Lung (tissue), 12 donors: ENCODE measurements around the gene HMGCL. TPM values are rescaled to one million over a fixed set of nuclear protein-coding genes. Genes with fewer than 3 reads are reported as not detected.

Experiments used
- ATAC-seq: fragments of 200-7000 bp; cut with Tn5 transposase; one replicate; pipeline ENCODE4 v1.9.1; 2020; ENCODE audit warnings: moderate number of reproducible peaks; ENCODE audit not compliant: insufficient read depth, low FRiP score
- DNase-seq, 3 donors: peaks; one replicate each; pipeline ENCODE4 v3.0.0-alpha.2; 2013 to 2017
- H3K27ac ChIP-seq, 2 donors: one replicate each; pipeline ENCODE4 v1.5.1; 2013; ENCODE audit warnings: mild to moderate bottlenecking in 2 of 2, moderate library complexity in 2 of 2, control low read depth in 1 of 2, inconsistent platforms in 1 of 2, low read depth in 1 of 2, low read length in 1 of 2
- H3K27me3 ChIP-seq, 3 donors: one replicate each; pipeline ENCODE4 v1.5.1; 2013; ENCODE audit warnings: low read length in 2 of 3; ENCODE audit not compliant: control insufficient read depth in 3 of 3, insufficient read depth in 3 of 3
- H3K36me3 ChIP-seq, 4 donors: one replicate each; pipeline ENCODE4 v1.5.1; 2013; ENCODE audit warnings: low read length in 4 of 4, mild to moderate bottlenecking in 1 of 4, moderate library complexity in 1 of 4; ENCODE audit not compliant: control insufficient read depth in 4 of 4, insufficient read depth in 4 of 4
- H3K4me1 ChIP-seq, 5 donors: one replicate each; pipeline ENCODE4 v1.5.1; 2013; ENCODE audit warnings: low read length in 5 of 5, mild to moderate bottlenecking in 2 of 5, moderate library complexity in 1 of 5; ENCODE audit not compliant: control insufficient read depth in 5 of 5, insufficient read depth in 5 of 5
- H3K4me3 ChIP-seq: one replicate; pipeline ENCODE4 v1.5.1; 2013; ENCODE audit warnings: mild to moderate bottlenecking, control low read depth, moderate library complexity
- H3K9ac ChIP-seq, 2 donors: one replicate each; pipeline ENCODE4 v1.5.1; 2013; ENCODE audit warnings: low read length in 2 of 2, control low read depth in 1 of 2; ENCODE audit not compliant: insufficient read depth in 1 of 2
- H3K9me3 ChIP-seq, 4 donors: one replicate each; pipeline ENCODE4 v1.5.1; 2013; ENCODE audit warnings: low read length in 3 of 4, mild to moderate bottlenecking in 1 of 4, moderate library complexity in 1 of 4; ENCODE audit not compliant: control insufficient read depth in 4 of 4, insufficient read depth in 3 of 4
- CTCF ChIP-seq: IDR thresholded peaks from 2 replicates; pipeline ENCODE4 v1.5.1; 2012; ENCODE audit warnings: mild to moderate bottlenecking; ENCODE audit errors: control extremely low read depth, extremely low read depth
- WGBS, 2 donors: extraction: QIAGEN DNeasy Blood & Tissue Kit; methylation state at CpG; one replicate each; pipeline ENCODE4 v1.1.7; 2013; 5-methylcytosine and 5-hydroxymethylcytosine counted together
- polyA plus RNA-seq, 2 donors: library from polyadenylated mRNA; stranded (reverse); fragments of 200-250 nt; gene quantifications; one replicate each; pipeline ENCODE4 v1.2.1, GENCODE V29; 2013
- total RNA-seq, 2 donors: library from RNA; depleted of rRNA in 1 of 2; stranded (reverse); fragments of >200 nt in 1 of 2; gene quantifications; one replicate each; pipeline ENCODE4 v1.2.1, GENCODE V29; 2014 to 2021
- donor health status: control.
- donor health status: control.
- donor health status: Bipolar disorder and iron deficiency.
- donor health status: healthy.
- donor health status: DM: yes; HTN: yes; CAD: no.

The HMGCL gene
- total and polyA plus RNA-seq, 4 donors, result 33.3 to 47.6 (median 43.9) TPM

GRCh38 chr1:23845163-23845562 lies 19.9 kb upstream of the HMGCL start:
- peaks cover 0 to 10% (median 9%) of the 10 kb centered on the region in 4 donors for H3K36me3 ChIP-seq
- 95 to 97% methylated on average over 2 of the region's 2 CpGs for WGBS, 2 donors

GRCh38 chr1:23843644-23844043 lies 18.4 kb upstream of the HMGCL start:
- Histone ChIP-seq H3K36me3 (peaks cover 0 to 10% (median 8%) of the 10 kb centered on the region in 4 donors), H3K4me3 (no peak overlapping the region), H3K4me1 (peaks cover 0 to 5% (median 0%) of the 10 kb centered on the region in 5 donors), H3K27me3 (peaks cover 0 to 3% (median 0%) of the 10 kb centered on the region in 3 donors), H3K27ac (no peak overlapping the region), H3K9ac (no peak overlapping the region), H3K9me3 (no peaks in the 10 kb centered on the region)
- DNase-seq (no peak), ATAC-seq (no peak)
- no peak for TF ChIP-seq CTCF
- WGBS, 2 donors, result 87 to 93% methylated on average over 5 of the region's 5 CpGs

More at GRCh38 chr1:23845163-23845562, 19.9 kb upstream of the HMGCL start:
- DNase-seq, result no peak
- H3K27ac ChIP-seq, result no peak overlapping the region
- H3K4me1 ChIP-seq, result peaks cover 0 to 5% (median 0%) of the 10 kb centered on the region in 5 donors
- ATAC-seq, result no peak
- no peak overlapping the region for H3K4me3 ChIP-seq
- no peak for TF ChIP-seq CTCF
- H3K27me3 ChIP-seq, result peaks cover 0 to 3% (median 0%) of the 10 kb centered on the region in 3 donors
- no peaks in the 10 kb centered on the region for H3K9me3 ChIP-seq
- H3K9ac ChIP-seq, result no peak overlapping the region

GRCh38 chr1:23838401-23838866 lies 13.2 kb upstream of the HMGCL start:
- Histone ChIP-seq H3K9me3 (no peaks in the 10 kb centered on the region), H3K27ac (peak overlapping the region in 1 of 2 donors; percentile 31), H3K9ac (peak overlapping the region in 1 of 2 donors; percentile 38), H3K4me3 (peak overlapping the region; percentile 21), H3K4me1 (peaks cover 0 to 3% (median 0%) of the 10 kb centered on the region in 5 donors), H3K27me3 (peaks cover 0 to 4% (median 3%) of the 10 kb centered on the region in 3 donors), H3K36me3 (no peaks in the 10 kb centered on the region)
- DNase-seq (peak; percentile 66 to 73 (median 71)), ATAC-seq (peak; percentile 89)
- no peak for TF ChIP-seq CTCF
- whole genome bisulfite sequencing, 2 donors, result 1% methylated on average over 21 of the region's 21 CpGs

GRCh38 chr1:23837908-23838307 lies 12.7 kb upstream of the HMGCL start:
- ATAC-seq, result no peak
- peaks cover 0 to 4% (median 3%) of the 10 kb centered on the region in 3 donors for H3K27me3 ChIP-seq
- no peak overlapping the region for H3K9ac ChIP-seq
- WGBS, 2 donors, result 21 to 34% methylated on average over 13 of the region's 13 CpGs
- no peak for DNase-seq
- H3K36me3 ChIP-seq, result no peaks in the 10 kb centered on the region
- peaks cover 0 to 3% (median 0%) of the 10 kb centered on the region in 5 donors for H3K4me1 ChIP-seq
- no peaks in the 10 kb centered on the region for H3K9me3 ChIP-seq
- no peak overlapping the region for H3K4me3 ChIP-seq
- TF ChIP-seq CTCF, result no peak
- H3K27ac ChIP-seq, result no peak overlapping the region
